Measurements from ENCODE around the gene NEU1. TPM values are rescaled to one million over a fixed set of nuclear protein-coding genes. Genes with fewer than 3 reads are reported as not detected.

The NEU1 gene
- total RNA-seq, 1 experiment from 2014 or later = 36.2 TPM

DNA sequence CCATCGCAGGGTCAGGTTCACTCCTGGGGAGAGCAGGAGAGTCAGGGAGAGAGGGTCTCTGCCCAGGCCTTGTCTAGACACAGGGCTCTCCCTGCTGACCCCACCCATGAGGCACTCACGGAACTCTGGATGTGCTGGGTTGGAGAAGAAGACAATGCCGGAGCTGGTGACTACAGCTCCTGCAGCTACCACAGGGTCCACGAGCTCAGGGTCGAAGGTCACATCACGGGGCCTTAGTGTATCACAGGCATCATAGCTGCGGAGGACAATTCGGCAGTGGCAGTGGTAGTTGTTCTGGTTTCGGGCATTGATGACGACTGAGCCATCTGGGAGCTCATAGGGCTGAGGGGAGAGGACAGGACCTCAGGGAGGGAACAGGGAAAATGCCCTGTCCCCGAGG lies 2.7 kb downstream of the NEU1 start:
- H3K36me3 Mint-ChIP-seq (ENCODE audit: insufficient read depth in 1 of 3, low read depth in 3 of 3) = peaks cover 12 to 36% (median 22%) of the 10 kb centered on the region in 3 experiments; a peak in 6 of 7 replicates
- DNase-seq = no peak
- peaks cover 2% of the 10 kb centered on the region for H3K27me3 Mint-ChIP-seq (ENCODE audit: low read depth)

More for the DNA sequence above, 2.7 kb downstream of the NEU1 start:
- H3K14ac ChIP-seq (ENCODE audit: insufficient read depth, low read length) = no peak overlapping the region
- H2BK5ac ChIP-seq (ENCODE audit: insufficient read length, low read length) = no peak overlapping the region
- H4K91ac ChIP-seq (ENCODE audit: insufficient read length, low read depth, low read length) = no peak overlapping the region
- H2AFZ ChIP-seq (ENCODE audit: low read length) = no peak overlapping the region
- H3K56ac ChIP-seq (ENCODE audit: insufficient read length, low read depth, low read length) = no peak overlapping the region
- H3K4me1 ChIP-seq (ENCODE audit: insufficient read depth, low read length) = no peaks in the 10 kb centered on the region
- no peaks in the 10 kb centered on the region for H3K79me2 ChIP-seq (ENCODE audit: insufficient read depth, low read length)
- H2BK120ac ChIP-seq (ENCODE audit: low read depth, low read length, poor library complexity, severe bottlenecking) = no peak overlapping the region
- WGBS (ENCODE audit: extremely low coverage, insufficient read length, low lambda C conversion rate) = no CpG with 5 or more reads among the region's 11 CpGs
- H4K20me1 ChIP-seq (ENCODE audit: control insufficient read depth, insufficient read depth, insufficient read length) = no peaks in the 10 kb centered on the region
- no peak overlapping the region for H2BK15ac ChIP-seq (ENCODE audit: low read depth, low read length)
- no peak overlapping the region for H3K23ac ChIP-seq (ENCODE audit: insufficient read length, low read depth, low read length)
- no peak overlapping the region for H3T11ph ChIP-seq (ENCODE audit: low read length)
- H3K23me2 ChIP-seq (ENCODE audit: insufficient read length, low read depth, low read length, poor library complexity, severe bottlenecking) = peaks cover 12% of the 10 kb centered on the region
- no peak overlapping the region for H3K4me2 ChIP-seq (ENCODE audit: insufficient read depth, insufficient read length, low read length)
- H2AK5ac ChIP-seq (ENCODE audit: insufficient read length, low read length) = no peak overlapping the region
- H3K4ac ChIP-seq (ENCODE audit: low read depth, low read length) = no peak overlapping the region
- Mint-ChIP-seq H3K4me3 (peak overlapping the region; percentile 34 to 58; a peak in 3 of 5 replicates), H3K4me1 (peaks cover 12 to 13% of the 10 kb centered on the region in 2 experiments), H3K9me3 (peaks cover 5 to 6% of the 10 kb centered on the region in 2 experiments), H3K27ac (no peak overlapping the region; a peak in 1 of 7 replicates)
- no peak overlapping the region for H4K5ac ChIP-seq (ENCODE audit: insufficient read length, low read depth, low read length)
- TF ChIP-seq, protein P1, sequence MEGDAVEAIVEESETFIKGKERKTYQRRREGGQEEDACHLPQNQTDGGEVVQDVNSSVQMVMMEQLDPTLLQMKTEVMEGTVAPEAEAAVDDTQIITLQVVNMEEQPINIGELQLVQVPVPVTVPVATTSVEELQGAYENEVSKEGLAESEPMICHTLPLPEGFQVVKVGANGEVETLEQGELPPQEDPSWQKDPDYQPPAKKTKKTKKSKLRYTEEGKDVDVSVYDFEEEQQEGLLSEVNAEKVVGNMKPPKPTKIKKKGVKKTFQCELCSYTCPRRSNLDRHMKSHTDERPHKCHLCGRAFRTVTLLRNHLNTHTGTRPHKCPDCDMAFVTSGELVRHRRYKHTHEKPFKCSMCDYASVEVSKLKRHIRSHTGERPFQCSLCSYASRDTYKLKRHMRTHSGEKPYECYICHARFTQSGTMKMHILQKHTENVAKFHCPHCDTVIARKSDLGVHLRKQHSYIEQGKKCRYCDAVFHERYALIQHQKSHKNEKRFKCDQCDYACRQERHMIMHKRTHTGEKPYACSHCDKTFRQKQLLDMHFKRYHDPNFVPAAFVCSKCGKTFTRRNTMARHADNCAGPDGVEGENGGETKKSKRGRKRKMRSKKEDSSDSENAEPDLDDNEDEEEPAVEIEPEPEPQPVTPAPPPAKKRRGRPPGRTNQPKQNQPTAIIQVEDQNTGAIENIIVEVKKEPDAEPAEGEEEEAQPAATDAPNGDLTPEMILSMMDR (conservative IDR thresholded peaks at IDR 0.05) = no peak
- no peaks in the 10 kb centered on the region for H3K79me1 ChIP-seq (ENCODE audit: insufficient read depth, low read depth, low read length, poor library complexity, severe bottlenecking)
- no peak overlapping the region for H3K27ac ChIP-seq (ENCODE audit: insufficient read length, low read depth, low read length)
- H4K8ac ChIP-seq (replicated peaks; ENCODE audit: insufficient read length, low read depth, low read length) = no peak overlapping the region
- no peaks in the 10 kb centered on the region for H3K27me3 ChIP-seq (ENCODE audit: insufficient read depth, low read length)
- no peak overlapping the region for H3K9ac ChIP-seq (ENCODE audit: extremely low read depth, insufficient read length, low read length)
- H3K18ac ChIP-seq (ENCODE audit: insufficient read length, low read depth, low read length) = no peak overlapping the region
- no peak overlapping the region for H2BK20ac ChIP-seq (ENCODE audit: low read depth, low read length, poor library complexity, severe bottlenecking)
- H2BK12ac ChIP-seq (ENCODE audit: insufficient read length, low read depth, low read length) = no peak overlapping the region
- no peaks in the 10 kb centered on the region for H3K9me3 ChIP-seq (ENCODE audit: control insufficient read depth, low read depth, low read length)
